CD4-positive, alpha-beta T cell treated with Interleukin-15 for 1 hour (primary cell): ENCODE results near the gene ZBTB7C.

ENCODE experiments used
- DNase-seq: peaks from one replicate; pipeline ENCODE4 v3.0.0-alpha.2; 2020

ZBTB7C gene

DNA sequence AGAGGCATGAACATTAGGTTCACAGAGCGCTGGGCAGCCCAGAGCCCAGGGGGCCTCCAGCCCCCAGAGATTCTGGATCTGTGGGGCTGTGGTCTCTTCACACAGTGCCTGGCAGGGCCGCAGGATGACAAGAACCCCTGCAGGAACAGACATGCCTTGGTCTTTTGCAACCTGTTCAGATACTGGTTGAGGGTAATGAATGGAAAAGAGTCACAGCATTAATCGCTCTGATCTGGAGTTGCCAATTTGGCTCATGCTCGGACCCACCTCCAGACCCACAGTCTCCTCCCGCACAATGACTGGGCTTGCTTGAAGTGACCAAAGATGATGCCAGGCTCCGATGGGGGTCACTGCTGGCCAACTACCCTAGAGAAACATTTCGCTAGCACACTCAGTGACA, 249.4 kb downstream of the ZBTB7C start:
- DNase-seq: no peak

DNA sequence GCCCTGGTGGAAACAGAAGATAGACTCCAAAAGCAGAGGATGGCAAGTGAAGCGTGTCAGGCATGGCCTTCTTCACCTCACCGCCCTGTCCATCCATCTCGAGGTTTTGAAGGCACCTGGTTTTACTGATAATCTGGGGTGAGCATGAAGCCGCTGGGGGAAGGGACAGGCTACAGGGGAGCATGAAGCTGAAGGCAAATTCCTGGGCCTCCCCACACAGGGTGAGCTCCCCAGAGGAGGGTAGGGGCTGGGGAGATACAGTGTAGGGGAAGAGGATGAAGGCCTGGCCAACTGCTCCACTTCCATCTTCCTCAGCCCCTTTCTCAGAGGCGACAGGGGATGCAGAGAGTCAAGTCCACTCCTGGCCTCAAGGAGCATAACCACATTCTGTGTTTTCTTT, 250.5 kb downstream of the ZBTB7C start:
- no peak for DNase-seq

DNA sequence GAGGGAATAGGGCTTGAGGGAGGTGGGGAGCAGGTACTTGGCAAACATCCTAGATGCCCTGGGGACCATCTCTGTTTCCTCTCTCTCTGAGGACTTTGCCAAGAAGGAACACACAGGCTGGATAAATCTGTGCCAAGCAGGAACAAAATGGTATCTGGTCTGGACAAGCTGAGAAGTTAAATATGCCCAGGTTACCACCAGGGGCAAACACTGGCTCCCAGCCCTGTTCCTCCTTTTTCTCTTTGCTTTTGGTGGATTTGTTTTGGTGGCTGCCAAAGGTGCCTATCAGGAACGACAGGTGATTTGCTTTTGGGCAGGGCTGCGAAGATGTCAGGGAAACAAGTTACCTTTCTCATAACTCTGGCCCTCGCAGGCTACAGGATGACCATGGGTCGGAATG, 251.2 kb downstream of the ZBTB7C start:
- DNase-seq: no peak

DNA sequence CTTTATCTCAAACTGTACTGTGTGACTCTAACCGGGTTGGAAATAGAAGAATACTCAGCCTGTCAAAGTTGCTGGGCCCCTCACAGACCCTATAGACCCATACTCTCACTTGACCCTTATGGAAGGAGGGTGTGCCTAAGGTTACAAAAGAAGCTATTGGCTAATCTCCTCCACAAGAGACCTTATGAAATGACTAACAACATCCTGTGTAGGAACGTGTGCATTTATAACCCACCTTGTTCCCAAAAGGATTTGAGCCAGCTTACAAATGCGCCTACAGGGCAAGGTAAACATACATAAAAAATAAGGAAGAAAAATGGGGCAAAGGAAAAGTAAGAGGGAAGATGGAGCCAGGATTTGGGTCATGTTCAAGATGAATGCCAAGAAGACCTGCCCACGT, 253.3 kb downstream of the ZBTB7C start:
- DNase-seq: no peak

DNA sequence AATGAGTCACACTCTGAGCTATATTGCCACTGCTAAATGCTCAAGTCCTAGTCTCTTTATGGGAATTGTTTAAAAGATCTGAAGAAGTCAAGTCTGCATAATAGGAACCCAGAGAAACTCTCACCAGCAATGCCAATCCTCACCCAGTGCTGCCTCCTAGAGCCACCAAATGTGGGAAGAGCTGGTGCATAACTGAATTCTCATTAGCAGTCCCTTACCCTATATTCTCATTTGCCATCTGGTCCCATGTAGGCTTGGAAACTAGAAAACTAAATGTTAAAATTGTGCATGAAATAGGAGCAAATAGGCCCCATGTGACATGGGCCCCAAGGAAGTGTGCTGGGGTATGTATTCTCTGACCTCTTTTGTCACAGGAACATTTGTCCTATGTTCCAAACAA, 254.4 kb downstream of the ZBTB7C start:
- no peak for DNase-seq

DNA sequence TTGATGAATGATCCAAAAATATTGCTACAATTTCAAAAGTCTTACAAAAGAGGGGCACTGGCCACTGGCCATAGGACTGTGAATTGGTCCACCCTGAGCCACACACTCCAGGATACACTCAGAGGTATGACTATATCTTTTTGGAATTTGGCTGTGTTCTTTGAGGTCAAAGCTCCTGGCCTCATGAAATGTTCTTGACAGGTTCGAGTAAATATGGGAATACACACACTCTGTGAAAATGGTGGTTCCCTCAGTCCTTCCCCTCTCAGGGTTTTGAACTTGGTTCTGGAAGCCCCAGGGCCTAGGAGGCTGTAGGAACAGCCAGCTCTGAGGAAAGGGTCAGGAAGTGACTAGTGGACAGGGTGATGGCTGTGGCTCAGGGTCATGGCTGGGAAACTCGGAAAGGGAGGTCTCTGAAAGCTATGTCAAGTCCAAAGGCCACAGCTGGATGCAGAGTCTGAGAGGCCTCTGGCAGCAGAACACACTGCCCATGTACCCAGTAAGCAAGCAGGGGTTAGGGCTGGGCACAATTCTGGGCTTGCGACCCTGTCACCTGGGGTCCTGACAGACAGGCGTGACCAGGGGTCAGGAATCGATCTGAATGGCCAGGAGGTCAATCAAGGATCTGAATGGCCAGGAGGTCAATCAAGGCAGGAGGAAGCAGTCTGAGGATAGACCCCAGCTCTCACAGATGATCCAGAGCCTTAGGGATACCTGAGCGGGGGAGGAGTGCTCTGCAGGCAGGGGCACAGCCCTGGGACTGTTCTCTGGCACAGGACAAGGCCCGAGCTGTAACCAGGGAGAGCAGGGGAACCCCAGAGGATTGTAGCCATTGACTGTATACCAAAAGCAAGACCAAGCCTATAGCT, 255.3 kb downstream of the ZBTB7C start:
- no peak for DNase-seq

DNA sequence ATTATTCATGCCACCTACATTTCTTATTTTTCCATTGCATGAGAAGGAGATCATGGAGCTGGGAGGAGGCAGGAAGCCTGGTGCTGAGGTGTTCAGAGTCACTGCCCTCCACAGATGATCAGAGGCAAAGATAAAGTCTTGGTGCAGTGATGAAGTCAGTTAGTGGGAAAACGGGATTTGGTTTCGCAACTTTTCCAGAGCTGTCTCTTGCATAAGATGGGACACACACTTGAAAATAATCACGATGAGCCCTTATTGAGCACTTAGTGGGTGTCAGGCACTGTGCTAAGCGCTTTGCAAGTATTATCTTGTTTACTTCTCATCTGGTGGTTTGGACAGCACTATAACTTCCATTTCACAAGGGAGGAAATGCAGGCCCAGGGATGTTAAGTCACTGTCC, 256.6 kb downstream of the ZBTB7C start:
- no peak for DNase-seq

DNA sequence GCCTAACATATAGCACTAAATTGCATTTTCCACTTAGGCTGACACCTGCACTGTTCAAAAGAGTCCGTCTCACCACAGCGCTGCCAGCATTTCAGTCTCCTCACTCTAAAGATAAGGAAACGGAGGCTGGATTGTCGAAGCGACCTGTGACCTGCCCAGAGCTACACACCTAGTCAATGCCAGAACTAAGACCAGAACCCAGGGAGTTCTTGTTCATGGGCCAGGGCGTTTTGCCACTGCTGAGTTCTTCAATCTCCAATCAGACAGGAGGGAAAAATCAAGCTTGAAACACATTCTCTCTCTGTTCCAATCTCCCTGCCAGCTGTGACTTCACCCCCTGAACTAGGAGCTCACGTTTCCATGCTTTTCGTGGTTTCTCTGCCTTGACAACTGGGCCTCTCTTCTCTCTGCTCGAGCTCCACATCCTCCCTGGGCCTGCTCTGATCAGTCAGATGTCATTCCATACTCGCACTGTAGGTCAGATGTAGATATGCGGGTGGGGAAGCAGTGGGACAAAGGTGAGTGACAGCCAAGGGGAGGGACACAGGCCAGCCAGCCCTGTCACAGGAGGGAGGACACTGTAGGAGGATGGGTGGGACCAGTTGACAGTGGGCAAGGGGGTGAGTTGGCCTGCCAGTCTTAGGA, 257.6 kb downstream of the ZBTB7C start:
- no peak for DNase-seq

DNA sequence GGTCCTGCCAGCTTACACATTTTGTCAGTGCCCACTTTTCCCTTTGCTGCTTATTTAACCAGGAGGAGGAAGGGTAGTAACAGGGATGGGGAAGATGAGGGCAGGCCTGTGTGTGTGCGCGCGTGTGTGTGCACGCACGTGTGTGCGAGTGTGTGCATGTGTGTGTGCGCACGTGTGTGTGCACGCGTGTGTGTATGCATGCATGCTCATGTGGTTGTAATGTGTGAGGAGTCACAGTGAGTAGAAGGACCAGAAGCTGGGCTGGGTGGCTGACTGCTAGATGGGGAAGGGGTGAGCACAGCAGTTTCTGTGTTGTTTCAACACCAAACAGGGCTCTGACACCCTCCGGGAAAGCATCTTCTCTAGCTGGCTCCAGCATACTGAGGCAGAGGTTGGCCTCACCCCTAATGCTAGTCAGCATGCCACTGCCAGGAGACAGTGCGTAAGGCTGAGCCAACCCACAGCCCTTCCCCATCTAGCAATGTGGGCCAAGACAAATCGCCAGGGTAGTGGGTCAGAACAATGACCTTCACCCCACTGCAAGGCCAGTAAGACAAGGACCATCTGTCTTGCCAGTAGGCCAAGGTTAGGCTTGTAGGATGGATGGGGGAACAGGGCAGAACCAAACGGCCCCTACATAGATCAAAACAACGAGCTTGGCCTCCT, 260.0 kb downstream of the ZBTB7C start:
- DNase-seq: no peak

DNA sequence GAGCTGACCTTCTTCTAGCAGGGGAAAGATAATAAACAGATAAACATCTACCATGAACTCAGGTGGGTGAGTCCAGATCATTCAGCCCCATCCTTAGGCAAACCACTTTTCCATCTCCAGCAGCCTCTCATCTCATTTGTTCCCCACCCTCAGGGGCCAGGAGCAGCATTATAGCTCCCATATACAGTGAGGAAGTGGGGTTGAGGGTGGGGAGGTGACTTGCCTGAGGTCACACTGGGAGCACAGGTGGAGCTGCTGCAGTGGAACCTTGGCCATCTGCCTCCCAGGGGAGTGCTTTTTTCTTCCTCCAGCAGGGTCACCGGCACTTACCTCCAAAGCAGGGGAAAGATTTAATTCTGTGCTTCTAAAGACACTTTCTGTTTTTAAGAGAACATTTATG, 266.2 kb downstream of the ZBTB7C start:
- no peak for DNase-seq

DNA sequence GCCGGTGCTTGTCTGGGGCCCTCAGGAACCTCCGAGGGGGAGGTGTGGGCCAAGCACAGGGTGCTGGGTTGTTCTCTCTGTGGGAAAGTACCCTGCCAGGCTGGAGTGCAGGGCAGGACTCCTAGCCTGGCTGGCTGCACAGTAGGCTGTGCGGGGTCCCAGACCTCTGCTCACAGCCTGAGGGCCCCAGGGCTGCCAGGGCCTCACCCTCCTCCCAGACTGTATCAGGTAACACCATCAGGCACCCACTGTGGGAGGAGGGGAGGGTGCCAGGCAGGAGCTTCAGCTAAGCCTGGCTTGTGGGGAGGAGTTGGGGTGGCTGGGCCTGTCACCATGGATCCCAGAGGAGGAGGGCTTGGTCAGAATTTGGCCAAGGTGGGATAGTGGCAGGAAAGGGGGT, 266.8 kb downstream of the ZBTB7C start:
- DNase-seq: no peak

DNA sequence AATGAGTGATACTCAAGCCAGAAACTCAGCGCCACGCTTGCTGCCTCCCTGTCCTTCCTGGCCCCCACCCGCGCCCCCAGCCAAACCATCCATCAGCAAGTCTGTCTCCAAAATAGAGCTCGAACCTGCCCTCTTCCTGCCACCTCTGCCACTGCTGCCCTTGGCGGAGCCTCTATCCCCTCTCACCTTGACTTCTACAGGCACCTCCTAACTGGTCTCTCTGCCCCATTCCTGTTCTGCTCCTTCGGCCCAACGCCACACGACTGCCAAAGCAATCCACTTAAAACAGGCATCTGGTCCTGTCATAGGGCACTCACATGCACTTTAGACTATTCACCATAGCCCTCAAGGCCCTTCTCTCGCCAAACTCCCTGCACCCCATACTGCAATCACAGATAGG, 268.5 kb downstream of the ZBTB7C start:
- no peak for DNase-seq

DNA sequence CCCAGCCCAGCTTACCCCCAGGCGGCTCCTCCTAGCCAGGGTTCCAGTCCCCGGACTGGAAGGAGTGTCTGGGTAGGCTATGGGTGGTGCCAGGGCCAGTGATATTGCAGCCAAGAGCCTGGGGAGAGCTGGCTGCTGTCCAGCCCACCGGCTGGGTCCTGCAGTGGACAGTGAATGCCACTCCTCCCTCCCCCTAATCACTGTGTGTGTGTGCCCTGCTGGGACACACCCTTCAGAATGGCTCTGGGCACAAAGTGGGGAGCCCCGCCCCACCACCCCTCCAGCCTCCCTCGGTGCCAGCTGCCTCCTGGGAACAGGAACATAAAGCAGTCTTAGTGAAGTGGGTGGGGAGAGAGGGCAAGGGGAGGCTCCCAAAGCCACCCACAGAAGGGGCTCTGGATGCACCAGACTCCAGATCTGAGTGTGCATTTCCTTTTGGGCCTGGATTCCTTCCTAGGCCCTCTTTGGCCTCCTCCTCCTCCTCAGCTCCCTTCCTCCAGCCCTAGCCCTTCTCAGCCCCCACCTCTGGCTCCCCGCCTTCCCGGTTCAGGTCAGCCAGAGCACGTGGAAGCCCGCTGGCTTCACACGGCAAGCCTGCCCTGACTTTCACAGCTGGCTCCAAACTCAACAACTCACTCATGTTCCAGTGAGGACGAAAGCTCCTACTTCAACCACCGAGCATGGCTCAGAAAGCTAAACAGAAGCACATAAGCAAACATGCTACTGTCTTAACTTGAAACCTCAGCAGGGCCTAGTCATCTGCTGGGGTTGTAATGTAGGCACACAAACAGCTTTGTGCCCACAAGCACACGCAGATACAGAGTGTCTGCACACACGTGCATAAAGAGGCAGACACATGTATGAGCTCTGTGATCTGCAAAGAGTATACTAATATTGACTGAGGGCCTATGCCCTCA, 269.5 kb downstream of the ZBTB7C start:
- DNase-seq: no peak

DNA sequence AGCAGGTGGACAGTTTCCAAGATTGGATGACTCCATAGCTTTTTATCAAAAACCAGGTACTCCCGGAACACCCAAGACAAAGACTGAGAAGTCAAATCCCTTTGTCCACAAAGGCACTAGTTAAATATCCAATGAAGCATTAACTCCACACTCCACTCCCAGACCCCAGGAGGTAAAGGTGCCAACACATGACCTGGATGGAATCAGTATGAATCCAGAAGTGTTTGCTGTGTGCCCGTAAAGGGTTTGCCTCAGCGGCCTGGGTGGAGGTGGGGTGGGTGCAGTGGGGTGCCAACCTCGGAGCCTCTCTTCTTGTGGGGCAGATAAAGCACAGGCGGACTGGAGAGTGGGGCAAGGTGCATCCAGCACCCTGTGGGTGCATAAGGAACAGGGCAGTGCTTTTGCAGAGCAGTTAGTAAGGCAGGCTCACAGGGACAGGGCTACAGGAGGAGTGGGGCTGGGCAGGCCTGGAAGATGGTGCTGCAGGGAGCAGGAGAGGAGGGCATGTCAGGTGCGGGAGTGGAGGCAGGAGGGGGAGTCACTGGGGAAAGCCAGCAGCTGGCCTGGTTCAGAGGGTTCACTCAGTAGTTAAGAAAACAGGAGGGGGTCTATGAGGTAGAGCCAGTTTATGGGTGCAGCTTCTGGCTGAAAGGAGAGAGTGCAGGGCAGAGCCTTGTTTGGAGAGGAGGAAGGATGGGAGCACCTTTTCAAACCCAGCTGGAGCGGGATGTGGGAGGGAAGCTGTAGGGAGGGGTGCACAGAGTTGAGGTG, 270.3 kb downstream of the ZBTB7C start:
- no peak for DNase-seq

DNA sequence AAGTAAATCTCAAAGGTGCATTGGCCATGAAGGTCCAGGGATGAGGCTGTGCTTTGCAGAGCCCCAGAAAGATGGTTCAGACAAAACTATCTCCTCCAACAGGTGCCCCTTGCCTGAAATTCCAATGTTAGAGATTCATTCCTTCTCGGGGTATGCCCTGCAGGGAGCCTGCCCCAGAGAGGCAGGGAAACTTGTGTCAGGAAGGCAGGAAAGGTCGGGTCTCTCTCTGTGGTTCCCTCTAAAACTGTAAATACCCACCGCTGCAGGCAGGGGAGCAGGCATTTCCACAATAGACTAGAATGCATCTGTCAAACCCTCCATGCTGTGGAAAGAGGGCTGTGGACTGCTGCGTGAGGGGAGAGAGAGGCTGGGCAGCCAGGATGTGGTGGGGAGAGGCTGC, 271.0 kb downstream of the ZBTB7C start:
- no peak for DNase-seq

DNA sequence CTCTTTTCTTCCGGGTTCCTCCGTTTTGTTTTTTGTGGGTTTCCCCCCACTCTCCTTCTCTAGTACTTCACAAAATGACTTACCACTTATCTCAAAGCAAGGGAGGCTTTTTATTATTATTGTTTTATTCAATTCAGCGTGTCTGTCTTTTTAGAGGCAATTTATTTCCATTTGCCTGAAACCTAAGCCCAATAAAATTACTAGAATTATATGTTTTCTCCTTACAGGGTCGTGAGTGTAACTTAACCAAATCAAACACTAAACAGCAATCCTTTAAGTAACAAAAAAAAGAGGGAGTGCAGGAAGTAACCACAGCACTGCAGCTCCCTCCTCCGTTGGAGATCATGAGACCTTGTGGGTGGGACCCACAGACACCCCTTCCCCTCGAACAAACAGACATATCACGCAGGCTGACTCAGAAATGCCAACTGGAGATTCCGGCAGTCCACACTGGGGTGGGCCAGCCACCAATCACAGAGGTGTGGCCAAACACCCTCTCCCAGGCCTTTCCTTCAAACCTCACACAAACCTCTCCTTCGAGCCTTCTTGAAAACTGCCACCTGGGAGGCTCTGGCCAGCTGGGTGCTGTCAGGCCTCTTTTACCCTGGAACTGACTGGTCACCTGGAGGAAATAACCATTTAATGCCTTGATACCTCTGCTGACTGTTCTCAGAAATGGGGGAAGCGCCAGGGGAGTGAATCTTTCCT, 271.7 kb downstream of the ZBTB7C start:
- no peak for DNase-seq

DNA sequence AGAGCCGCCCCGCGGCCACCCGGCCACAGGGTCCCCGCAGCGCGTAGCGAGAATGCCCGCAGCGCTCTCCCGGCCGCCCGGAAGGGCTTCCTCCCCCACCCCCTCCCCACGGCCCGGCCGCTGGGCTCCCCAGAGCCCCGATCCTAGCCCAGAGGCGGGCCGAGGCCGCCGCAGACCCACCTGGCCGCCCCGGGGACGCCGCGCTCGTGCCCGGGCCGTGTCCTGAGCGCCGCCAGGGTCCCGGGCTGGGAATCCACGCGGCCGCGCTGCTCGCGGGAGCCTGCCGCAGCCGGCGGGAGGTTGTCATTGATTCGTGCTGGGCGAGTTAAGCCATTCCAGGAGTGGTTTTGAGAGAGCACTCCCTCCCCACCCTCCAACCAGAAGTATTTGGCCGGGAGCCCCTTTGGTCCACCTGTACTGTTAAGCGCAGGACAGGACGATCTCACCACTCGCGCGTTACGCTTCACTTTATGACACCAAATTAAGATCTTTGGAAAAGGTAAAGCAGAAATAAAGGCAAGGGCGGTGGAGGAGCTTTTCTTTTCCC, 272.3 kb downstream of the ZBTB7C start:
- DNase-seq: no peak

DNA sequence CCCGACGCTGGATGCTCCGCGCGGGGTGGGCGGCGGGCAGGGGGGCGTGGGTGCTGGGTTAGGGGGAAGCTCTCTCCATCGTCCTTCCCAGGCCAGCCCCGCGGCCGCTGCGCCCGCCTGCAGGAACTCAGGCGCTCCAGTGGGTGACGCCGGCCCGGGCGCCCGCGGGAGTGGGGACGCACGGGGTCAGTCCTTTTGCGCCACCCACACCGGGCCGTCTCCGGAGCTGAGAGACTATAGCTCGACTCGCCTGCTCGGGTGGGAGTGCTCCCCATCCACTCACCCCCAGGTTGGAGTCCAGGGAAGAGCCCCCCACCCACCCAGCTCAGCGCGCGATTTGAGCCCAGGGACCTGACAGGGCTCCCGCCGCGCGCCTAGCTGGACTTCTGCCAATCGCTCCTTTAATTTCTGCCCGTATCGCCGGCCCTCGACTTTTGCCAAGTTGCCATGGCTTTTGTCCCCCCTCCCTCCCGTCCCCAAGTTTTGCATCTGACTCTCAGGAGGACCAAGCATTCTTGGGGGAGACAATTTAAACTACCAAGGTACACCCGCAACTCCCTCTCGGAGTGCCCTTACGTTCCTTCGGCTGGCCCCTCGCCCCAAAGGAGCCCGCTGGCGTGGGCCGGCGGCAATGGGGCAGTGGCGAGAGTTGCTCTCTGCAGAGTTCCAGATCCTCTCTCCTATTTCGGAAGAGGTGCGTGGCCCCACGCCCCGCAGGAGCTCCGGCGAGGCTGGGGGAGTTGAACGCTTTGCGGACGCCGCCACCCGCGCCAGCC, 272.9 kb downstream of the ZBTB7C start:
- DNase-seq: no peak

DNA sequence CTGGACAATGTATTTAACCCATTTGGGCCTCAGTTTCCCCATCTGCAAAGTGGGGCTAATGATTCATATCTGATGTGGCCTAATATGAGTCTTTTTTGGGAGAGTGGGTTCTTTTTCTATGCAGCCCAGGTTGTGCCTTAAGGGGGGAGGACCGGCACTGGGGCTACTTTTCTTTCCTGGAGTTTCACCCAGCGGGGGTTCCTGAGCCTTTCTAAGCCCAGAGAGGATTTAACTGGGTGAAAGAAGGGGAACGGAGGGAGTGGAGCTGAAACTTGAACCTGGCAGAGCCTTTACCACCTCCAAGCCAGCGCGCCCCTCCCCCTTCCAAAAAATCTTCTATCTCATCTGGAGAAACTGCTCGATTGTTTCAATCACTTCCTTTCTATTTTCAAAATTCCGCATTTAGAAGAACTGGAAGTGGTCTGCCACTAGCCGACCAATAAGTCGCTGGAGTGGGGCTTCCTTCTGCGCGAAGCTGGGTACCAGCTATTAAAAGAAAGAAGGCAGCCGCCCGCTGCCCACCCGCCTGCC, 273.7 kb downstream of the ZBTB7C start:
- DNase-seq: no peak

DNA sequence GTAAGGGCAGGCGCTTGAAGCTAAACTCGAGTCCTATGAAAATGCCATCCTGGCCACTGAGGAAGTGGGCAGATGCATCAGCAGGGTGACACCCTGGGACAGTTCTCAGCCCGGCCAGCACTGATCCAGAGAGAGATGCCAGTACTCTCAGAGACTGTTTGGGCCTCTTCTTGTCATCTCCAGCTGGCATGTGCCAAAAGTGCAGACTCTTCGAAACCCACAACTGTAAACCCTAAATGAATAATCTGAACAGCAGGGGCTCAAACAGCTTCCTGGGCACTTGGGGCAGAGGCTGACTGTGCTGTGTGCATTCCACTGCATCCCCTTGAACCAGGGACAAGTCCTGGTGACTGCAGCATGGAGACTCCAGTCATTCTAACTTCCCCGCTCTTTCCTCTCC, 274.6 kb downstream of the ZBTB7C start:
- DNase-seq: no peak
